GM18519 (cell line): ENCODE results near the gene POMGNT1.

Source experiments
- ATAC-seq: cut with Tn5 transposase; IDR thresholded peaks from one replicate; pipeline ENCODE4 v1.9.1; 2021; ENCODE audit warnings: mild to moderate bottlenecking, moderate library complexity; ENCODE audit not compliant: unreplicated experiment, low FRiP score

Gene POMGNT1

DNA sequence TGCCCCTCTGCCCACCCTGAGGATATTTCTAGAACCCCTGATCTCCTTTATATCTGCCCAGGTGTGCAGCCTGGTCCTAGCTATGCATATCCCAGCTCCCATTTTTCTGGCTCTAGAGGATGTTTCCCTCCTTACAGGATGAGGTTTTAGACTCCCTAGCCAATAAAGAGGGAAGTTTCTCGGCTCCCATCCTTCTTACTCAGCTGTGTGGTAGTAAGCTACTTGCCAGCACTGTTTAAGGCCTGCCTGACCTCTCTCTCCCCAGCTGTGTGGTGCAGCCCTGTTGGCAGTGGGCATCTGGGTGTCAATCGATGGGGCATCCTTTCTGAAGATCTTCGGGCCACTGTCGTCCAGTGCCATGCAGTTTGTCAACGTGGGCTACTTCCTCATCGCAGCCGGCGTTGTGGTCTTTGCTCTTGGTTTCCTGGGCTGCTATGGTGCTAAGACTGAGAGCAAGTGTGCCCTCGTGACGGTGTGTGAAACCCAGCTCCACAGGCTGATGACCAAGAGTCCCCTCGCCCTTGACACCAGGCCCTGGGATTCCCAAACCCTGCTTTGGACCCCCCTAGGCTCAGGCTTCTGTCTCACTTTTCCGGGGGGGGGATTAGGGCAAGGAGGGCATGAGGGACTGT lies 14.2 kb downstream of the POMGNT1 start:
- no peak for ATAC-seq

DNA sequence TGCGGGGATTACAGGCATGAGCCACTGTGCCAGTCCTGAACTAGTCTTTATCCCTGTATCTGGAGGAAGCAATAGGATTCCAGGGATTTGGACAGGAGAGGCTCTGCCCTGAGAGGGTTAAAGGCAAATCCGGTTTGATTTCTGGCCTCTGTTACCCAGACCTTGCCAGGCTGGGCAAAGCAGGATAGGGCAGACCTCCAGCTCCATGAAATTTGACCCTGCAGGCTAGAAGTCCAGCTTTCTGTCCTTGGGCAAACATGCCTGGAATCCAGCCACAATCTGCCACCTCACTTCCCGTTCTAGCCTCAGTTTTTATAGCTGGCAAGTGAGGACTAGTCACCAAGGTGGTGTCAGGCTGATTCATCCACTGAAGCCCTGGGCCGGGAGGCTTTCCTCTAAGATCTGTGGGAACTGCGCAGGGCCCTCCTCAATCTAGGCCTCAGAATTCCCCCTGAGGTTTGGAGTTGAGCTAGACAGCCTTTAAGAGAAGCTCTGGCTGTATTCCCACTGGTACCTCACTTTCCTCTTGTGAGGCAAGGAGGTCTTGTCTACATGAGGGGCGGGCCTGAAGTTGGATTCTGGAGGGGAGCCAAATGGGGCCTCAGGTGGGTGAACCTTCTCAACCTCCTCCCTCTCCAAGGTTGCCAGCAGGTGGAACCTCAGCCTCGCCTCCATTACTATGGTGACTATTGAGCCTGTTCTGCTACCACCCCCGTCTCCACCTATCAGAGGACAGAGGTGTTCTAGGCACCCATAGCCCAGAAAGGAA lies 15.0 kb downstream of the POMGNT1 start:
- ATAC-seq: no peak

DNA sequence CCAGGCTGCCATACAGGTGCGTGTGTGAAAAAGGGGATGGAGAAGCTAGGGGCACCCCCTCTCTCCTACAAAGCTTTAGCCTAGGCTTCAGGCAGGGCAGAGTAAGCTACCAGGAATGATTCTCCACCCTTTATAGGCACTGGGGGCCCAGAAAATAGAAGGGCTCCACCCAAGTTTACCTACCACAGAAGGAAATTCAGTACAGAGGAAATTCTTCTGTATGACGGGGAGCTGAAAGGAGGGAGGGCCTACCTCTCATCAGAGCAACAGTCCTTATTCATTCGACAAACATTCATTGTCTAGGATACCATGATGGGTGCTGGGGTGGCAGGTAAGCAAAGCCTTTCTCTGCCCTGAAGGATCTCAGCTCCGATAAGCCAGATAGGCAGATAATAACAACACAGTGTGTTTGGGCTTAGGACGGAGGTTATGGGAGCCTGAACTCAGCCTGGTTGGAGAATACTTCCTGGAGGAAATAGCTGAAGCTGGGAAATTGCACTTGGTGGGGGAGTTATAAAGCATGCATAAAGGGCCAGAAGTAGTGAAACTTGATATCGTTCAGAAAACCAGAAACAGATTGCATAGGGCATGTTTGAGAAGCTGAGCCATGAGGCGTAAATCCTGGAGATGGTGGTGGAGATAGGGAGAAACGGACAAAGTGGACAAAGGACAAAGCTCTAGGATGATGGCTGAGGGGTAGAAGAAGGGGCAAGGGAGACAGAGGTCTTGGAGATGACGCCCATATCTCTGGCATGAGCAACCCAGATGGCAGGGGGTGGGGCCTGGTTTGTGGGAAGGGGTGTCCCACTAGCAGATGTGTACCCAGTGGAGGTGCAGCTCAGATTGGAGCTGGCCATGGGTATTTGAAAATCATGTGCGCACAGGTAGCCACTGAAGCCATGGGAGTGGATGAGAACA lies 16.6 kb downstream of the POMGNT1 start:
- no peak for ATAC-seq

DNA sequence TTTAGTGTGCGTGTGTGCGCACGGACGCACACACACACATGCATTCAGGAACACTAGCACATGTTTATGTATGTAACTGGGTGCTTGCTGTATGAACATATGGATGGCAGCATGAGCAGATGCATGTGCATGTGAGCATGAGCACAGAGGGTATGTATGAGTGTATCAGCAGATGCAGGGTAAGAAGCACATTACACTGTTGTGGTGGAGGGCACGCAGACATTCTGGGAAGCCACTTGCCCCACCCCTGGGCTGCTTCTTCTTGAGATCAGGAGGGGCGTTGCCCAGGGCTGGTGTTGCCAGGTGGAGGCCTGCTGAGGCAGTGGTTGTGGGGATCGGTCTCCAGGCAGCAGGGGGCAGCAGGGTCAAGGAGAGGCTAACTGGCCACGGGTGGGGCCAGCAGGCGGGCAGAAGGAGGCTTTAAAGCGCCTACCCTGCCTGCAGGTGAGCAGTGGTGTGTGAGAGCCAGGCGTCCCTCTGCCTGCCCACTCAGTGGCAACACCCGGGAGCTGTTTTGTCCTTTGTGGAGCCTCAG lies 18.1 kb downstream of the POMGNT1 start:
- no peak for ATAC-seq

GRCh38 chr1:46179138-46180081 lies 18.8 kb downstream of the POMGNT1 start:
- ATAC-seq: no peak

DNA sequence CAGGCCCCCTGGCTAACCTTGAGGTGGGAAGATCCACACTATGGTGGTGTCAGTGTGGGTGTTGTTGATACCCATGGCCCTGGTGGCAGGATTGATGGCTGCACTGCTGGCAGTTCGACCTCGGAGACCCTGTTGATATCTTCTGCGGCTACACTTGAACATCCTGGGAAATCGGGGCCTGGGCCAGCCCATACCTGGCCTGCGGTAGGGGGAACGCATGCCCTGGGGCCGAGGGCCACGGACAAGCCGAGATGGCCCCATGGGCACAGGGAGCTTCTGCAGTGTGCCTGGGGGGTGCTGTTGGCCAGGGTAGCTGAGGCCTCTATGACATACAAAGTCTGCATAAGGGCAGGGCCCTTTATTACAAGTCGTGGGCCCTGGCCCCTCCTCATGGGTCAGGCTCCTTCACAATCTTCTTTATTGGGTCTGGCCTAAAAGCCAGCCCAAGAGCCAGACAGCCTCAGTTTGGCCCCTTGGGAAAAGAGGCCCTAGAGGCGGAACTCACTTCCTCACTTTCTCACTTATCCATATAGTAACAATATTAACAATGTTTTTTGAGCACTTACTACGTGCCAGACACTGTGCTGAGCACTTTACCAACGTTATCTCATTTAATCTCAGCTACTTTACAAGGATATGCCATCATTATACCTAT lies 21.9 kb downstream of the POMGNT1 start, which contains the start of gene P3R3URF:
Gene P3R3URF (minus strand): TSS at position 278 of the 655 bp plus-strand sequence. CDS start 17 bp downstream, at position 261.
- no peak for ATAC-seq

- no peak for ATAC-seq
These were observed 23.0 kb downstream of the POMGNT1 start for GRCh38 chr1:46175243-46175642.

- ATAC-seq: no peak
These were observed 23.6 kb downstream of the POMGNT1 start, which contains the start of gene TSPAN1 for GRCh38 chr1:46174448-46175231. TSPAN1 (plus strand) TSS chr1:46175087; CDS start chr1:46181108, 6,021 bp downstream.

DNA sequence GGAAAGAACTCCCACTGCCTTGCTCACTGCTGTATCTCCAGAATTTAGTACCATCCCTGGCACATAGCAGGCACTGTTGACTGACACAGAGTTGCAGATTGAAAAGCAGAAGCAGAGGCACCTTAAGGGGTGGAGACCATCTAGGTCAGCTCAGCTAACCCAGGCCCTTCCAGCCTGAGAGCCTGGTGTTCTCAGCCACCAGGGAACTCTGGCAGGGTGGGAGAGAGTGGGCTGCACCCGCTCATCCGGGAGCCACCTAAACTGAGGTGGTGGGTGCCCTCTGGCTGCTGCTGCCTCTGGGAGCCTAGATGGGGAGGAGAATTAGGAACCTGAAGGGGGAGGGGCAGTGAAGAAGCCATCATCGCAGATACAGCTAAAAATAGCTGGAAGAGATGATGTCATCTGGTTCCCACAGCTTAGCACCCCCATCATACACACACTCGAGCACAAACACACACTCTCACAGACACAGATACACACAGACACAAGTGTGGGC lies 24.8 kb downstream of the POMGNT1 start:
- ATAC-seq: no peak

GRCh38 chr1:46172321-46172720 lies 25.9 kb downstream of the POMGNT1 start:
- no peak for ATAC-seq

DNA sequence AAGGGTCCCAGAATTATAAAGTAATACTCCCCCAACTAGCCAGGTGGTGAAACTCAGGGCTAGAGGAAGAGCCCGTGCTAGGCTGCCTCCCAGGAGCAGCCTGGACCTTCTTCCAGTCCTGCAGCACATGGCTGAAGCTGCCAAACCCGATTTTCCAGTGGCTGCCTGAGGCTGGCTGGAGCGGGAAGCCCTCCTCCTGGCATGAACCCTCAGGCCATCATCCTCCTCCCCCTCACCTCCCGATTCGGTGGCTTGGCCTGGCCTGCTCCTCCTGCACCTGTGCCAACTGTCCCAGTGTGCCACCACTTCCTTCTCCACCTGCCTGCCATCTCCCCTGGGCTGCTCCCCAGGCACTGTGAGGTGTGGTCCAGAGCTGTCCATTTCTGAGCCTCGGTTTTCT lies 26.4 kb downstream of the POMGNT1 start:
- ATAC-seq: no peak

- no peak for ATAC-seq
These were observed 26.9 kb downstream of the POMGNT1 start for GRCh38 chr1:46171351-46171750.

GRCh38 chr1:46169811-46170454 lies 28.3 kb downstream of the POMGNT1 start:
- no peak for ATAC-seq

DNA sequence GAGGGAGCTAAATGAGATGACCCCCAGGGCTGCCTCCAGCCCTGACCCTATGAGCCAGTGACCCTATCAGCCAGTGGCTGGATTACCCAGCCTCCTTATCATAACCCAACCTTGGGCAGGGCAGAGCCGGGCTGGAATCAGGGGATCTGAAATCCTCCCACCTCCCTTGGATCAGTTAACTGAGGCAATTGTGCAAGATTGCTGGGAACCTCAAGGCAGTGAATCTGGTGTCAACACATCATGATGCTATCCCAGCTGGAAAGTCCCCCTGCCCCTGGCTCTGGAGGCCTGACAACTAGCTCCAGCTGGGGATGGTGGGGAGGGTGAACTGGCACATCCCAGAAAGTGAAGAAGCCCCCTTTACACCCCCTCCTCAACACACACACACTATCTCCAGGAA lies 29.8 kb downstream of the POMGNT1 start:
- ATAC-seq: no peak

DNA sequence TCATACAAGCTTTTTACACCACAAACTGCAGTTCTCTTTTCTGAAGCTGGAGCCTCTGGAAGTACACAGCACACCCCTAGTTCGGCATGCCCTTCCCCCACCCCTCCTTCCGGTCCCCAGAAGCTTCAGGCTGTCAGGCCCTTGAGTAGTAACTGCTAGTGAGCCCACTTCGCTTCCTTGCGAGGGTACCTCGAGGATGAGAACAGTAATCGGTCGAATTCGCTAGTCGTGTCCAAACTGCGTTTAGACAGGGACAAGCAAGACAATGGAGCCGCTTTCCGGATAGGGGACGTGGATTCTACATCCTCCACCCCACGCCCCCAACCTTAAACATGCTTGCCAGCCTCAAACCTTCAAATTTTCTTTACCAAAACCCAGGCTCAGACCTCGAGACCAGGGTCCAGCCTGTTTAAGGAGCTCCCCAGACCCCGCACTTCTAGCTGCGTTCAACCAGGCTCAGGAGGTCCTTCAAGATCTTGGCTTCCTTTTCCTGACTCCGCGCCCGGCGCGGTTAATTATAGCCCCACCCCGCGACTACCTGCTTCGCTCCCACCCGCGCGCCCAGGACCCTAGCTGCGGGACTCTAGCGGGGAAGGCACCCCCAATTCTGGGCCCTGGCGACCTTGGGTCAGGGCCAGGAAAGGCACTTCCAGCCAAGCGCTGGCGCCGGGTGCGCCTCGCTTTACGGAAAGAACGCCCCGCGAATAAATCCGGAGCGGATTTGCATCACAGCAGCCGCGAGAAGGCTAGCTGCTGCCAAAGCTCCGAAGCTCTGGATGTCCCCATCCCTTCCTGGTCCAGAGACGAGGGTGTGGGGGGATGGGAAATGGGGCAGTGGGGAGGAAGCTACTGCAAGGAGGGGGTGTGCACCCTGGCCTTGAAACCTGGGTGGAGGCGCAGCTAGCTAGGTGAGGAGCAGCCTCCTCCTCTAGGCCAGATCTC lies 31.4 kb downstream of the POMGNT1 start:
- no peak for ATAC-seq

DNA sequence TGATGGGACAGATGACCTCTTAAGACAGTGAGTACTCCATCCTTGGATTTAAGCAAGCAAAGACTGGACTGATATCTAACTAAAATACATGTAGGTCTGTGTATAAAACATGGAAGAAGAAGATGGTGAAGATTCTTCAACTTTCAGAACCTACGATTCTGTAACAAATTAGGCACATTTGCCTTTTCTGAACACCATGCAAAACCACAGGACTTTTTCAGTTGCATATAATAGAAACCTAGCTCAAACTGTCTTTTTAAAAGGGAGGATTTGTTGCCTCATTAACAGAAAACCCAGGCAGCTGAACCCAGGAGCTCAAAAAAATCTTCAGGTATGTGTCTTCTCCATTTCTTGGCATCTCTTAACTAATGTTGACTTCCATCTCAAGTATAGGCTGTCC lies 38.0 kb downstream of the POMGNT1 start:
- ATAC-seq: no peak

GRCh38 chr1:46159516-46159915 lies 38.7 kb downstream of the POMGNT1 start:
- ATAC-seq: no peak
